Neural progenitor cell (in vitro differentiated cells): ENCODE measurements around the gene LIPC. TPM values are rescaled to one million over a fixed set of nuclear protein-coding genes. Genes with fewer than 3 reads are reported as not detected.

Experiments
- DNase-seq: peaks from one replicate; pipeline ENCODE4 v3.0.0-alpha.2; 2016; ENCODE audit warnings: low spot score
- H2AFZ ChIP-seq: fragments of 200-600 bp; sonication (generic); replicated peaks from 2 replicates; pipeline ENCODE4 v1.6.1; 2016; ENCODE audit warnings: antibody characterized with exemption
- H3F3A ChIP-seq: fragments of 200-600 bp; sonication (generic); 2 replicates; pipeline ENCODE4 v1.6.1; 2016; ENCODE audit warnings: antibody characterized with exemption, low read depth
- H3K27ac ChIP-seq: fragments of 200-600 bp; sonication (generic); 2 replicates; pipeline ENCODE4 v1.5.1; 2016; ENCODE audit warnings: mild to moderate bottlenecking
- H3K27me3 ChIP-seq: fragments of 200-600 bp; sonication (generic); 2 replicates; pipeline ENCODE4 v1.6.1; 2016; ENCODE audit warnings: mild to moderate bottlenecking, moderate library complexity
- H3K36me3 ChIP-seq: fragments of 200-600 bp; sonication (generic); 2 replicates; pipeline ENCODE4 v1.5.1; 2016
- H3K4me1 ChIP-seq: fragments of 200-600 bp; sonication (generic); 2 replicates; pipeline ENCODE4 v1.6.1; 2016; ENCODE audit warnings: mixed run types
- H3K4me2 ChIP-seq: fragments of 200-600 bp; sonication (generic); 2 replicates; pipeline ENCODE4 v1.6.1; 2016
- H3K4me3 ChIP-seq: fragments of 200-600 bp; sonication (generic); 2 replicates; pipeline ENCODE4 v1.5.1; 2016
- H3K79me2 ChIP-seq: fragments of 200-600 bp; sonication (generic); 2 replicates; pipeline ENCODE4 v1.6.1; 2016; ENCODE audit warnings: low read depth
- H3K9ac ChIP-seq: fragments of 200-600 bp; sonication (generic); 2 replicates; pipeline ENCODE4 v1.6.1; 2016
- H3K9me3 ChIP-seq: fragments of 200-600 bp; sonication (generic); 2 replicates; pipeline ENCODE4 v1.5.1; 2016; ENCODE audit warnings: low read depth
- H4K20me1 ChIP-seq: fragments of 200-600 bp; sonication (generic); 2 replicates; pipeline ENCODE4 v1.6.1; 2016; ENCODE audit warnings: low read depth
- H3K27ac Mint-ChIP-seq: 3 replicates; pipeline ENCODE4 v1.8.0; 2021; ENCODE audit warnings: mixed read lengths
- H3K27me3 Mint-ChIP-seq: 2 replicates; pipeline ENCODE4 v1.8.0; 2022; ENCODE audit warnings: low read depth, mild to moderate bottlenecking, inconsistent platforms, moderate library complexity, mixed read lengths; ENCODE audit not compliant: insufficient read depth
- H3K36me3 Mint-ChIP-seq: 3 replicates; pipeline ENCODE4 v1.8.0; 2021; ENCODE audit warnings: mixed read lengths
- H3K4me1 Mint-ChIP-seq: 3 replicates; pipeline ENCODE4 v1.8.0; 2021; ENCODE audit warnings: mixed read lengths
- H3K4me3 Mint-ChIP-seq: 3 replicates; pipeline ENCODE4 v1.8.0; 2021; ENCODE audit warnings: mild to moderate bottlenecking, moderate library complexity, mixed read lengths
- H3K9me3 Mint-ChIP-seq: 3 replicates; pipeline ENCODE4 v1.8.0; 2020; ENCODE audit warnings: mixed read lengths
- EZH2 ChIP-seq: fragments of 200-600 bp; sonication (generic); IDR thresholded peaks from 2 replicates; pipeline ENCODE4 v1.6.1; 2017; ENCODE audit warnings: antibody characterized with exemption, mild to moderate bottlenecking, moderate library complexity
- EZH2phosphoT487 ChIP-seq: fragments of 200-600 bp; sonication (generic); IDR thresholded peaks from 2 replicates; pipeline ENCODE4 v1.6.1; 2017; ENCODE audit warnings: antibody characterized with exemption
- total RNA-seq: library from RNA; depleted of rRNA; stranded (reverse); fragments of >200 nt; gene quantifications from 2 replicates; pipeline ENCODE4 v1.2.3, GENCODE V29; 2015; ENCODE audit warnings: low replicate concordance
- TF ChIP-seq, protein P1 (sequence below): fragments of 200-600 bp; sonication (generic); IDR thresholded peaks from 2 replicates; pipeline ENCODE4 v1.5.1; 2017; ENCODE audit warnings: antibody characterized with exemption, mild to moderate bottlenecking

LIPC gene
- total RNA-seq, 1 donor from 2014 or later = not detected

DNA sequence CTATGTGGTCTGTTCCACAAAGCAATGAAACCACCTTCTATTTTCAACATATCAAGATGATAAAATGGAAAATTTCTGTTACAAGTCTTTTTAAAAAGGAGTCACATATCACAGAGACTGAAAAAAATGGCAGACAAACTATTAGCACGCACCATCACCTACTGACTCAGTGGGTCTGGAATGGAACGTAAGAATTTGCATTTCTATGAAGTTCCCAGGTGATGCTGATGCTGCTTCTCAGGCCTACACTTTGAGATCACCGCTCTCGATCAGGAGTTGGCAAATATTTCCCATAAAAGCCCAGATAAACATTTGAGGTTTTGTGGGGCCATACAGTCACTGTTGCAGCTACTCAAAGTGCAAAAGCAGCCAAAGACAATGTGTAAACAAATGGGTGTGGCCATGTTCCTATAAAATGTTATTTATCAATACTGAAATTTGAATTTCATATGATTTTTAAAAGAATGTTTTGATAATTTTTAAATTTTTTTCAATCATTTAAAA is 174.8 kb downstream of the LIPC start:
- no peak overlapping the region for H3K27ac ChIP-seq
- TF ChIP-seq EZH2phosphoT487 (no peak), EZH2 (no peak)
- TF ChIP-seq, protein P1, sequence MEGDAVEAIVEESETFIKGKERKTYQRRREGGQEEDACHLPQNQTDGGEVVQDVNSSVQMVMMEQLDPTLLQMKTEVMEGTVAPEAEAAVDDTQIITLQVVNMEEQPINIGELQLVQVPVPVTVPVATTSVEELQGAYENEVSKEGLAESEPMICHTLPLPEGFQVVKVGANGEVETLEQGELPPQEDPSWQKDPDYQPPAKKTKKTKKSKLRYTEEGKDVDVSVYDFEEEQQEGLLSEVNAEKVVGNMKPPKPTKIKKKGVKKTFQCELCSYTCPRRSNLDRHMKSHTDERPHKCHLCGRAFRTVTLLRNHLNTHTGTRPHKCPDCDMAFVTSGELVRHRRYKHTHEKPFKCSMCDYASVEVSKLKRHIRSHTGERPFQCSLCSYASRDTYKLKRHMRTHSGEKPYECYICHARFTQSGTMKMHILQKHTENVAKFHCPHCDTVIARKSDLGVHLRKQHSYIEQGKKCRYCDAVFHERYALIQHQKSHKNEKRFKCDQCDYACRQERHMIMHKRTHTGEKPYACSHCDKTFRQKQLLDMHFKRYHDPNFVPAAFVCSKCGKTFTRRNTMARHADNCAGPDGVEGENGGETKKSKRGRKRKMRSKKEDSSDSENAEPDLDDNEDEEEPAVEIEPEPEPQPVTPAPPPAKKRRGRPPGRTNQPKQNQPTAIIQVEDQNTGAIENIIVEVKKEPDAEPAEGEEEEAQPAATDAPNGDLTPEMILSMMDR = no peak
- Mint-ChIP-seq H3K4me1 (no peaks in the 10 kb centered on the region), H3K9me3 (no peaks in the 10 kb centered on the region), H3K4me3 (no peak overlapping the region), H3K27ac (no peak overlapping the region), H3K27me3 (no peaks in the 10 kb centered on the region), H3K36me3 (peaks cover 38% of the 10 kb centered on the region)
- no peaks in the 10 kb centered on the region for H3K4me1 ChIP-seq
- H3K27me3 ChIP-seq = no peaks in the 10 kb centered on the region
- DNase-seq = no peak
- no peak overlapping the region for H3K4me3 ChIP-seq
- no peaks in the 10 kb centered on the region for H4K20me1 ChIP-seq
- no peak overlapping the region for H3K4me2 ChIP-seq
- no peaks in the 10 kb centered on the region for H3K79me2 ChIP-seq
- H3K9me3 ChIP-seq = no peaks in the 10 kb centered on the region
- no peak overlapping the region for H2AFZ ChIP-seq
- peaks cover 15% of the 10 kb centered on the region for H3K36me3 ChIP-seq
- H3K9ac ChIP-seq = no peak overlapping the region
- no peaks in the 10 kb centered on the region for H3F3A ChIP-seq

DNA sequence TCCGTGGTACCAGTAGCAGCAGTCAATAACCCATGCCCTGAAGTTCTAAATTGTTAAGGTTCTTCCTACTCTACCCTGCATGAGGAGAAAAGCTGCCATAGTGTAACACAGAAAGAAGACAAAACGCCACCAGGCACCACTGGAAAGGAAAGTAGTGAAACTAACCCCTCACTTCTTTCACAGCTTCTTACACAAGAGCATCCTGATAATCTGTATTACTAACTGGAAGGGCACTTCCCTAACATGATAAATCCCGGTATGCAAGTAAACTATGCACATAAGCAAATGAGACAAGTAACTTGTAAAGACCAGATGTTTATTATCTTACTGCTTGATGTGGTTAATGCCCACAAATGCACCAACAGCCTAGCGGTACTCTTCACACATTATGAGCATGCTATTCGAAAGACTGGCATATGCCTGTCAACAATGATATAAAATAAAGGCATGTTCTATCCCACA is 176.4 kb downstream of the LIPC start:
- no peak overlapping the region for H3K4me3 ChIP-seq
- no peaks in the 10 kb centered on the region for H4K20me1 ChIP-seq
- H3K4me3 Mint-ChIP-seq = no peak overlapping the region
- H2AFZ ChIP-seq = no peak overlapping the region
- H3K27ac ChIP-seq = no peak overlapping the region
- no peaks in the 10 kb centered on the region for H3K9me3 Mint-ChIP-seq
- H3F3A ChIP-seq = no peaks in the 10 kb centered on the region
- H3K27ac Mint-ChIP-seq = no peak overlapping the region
- H3K36me3 ChIP-seq = peaks cover 15% of the 10 kb centered on the region
- no peaks in the 10 kb centered on the region for H3K4me1 Mint-ChIP-seq
- no peak overlapping the region for H3K4me2 ChIP-seq
- no peaks in the 10 kb centered on the region for H3K79me2 ChIP-seq
- no peaks in the 10 kb centered on the region for H3K27me3 ChIP-seq
- no peaks in the 10 kb centered on the region for H3K27me3 Mint-ChIP-seq
- H3K9ac ChIP-seq = no peak overlapping the region
- no peaks in the 10 kb centered on the region for H3K4me1 ChIP-seq
- H3K36me3 Mint-ChIP-seq = peaks cover 41% of the 10 kb centered on the region
- H3K9me3 ChIP-seq = no peaks in the 10 kb centered on the region
- no peak for TF ChIP-seq EZH2phosphoT487
- TF ChIP-seq, protein P1 = no peak
- no peak for TF ChIP-seq EZH2
- no peak for DNase-seq

DNA sequence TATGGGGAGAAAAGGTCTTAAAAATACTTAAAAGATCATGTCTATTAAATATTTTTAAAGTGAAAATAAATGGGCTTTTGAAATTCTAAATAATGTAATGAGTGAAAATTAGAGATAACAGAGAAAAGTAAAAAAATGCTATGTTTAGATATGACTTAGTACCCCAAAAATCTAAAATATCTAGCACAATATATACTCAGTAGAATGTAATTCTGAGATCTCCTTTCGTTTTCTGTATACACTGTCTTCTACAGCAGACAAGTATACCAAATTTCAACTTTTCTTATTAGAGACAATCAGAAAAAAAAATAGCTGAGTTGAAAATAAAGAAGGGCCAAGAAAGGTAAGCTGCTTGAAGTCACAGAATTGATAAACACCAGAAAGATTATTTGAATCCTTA is 176.9 kb downstream of the LIPC start:
- Mint-ChIP-seq H3K27me3 (no peaks in the 10 kb centered on the region), H3K36me3 (peaks cover 41% of the 10 kb centered on the region)

More for the DNA sequence above, 176.9 kb downstream of the LIPC start:
- H3K27ac ChIP-seq = no peak overlapping the region
- no peak overlapping the region for H2AFZ ChIP-seq
- H3K4me1 ChIP-seq = no peaks in the 10 kb centered on the region
- peaks cover 3% of the 10 kb centered on the region for H3K9me3 Mint-ChIP-seq
- no peak for DNase-seq
- H4K20me1 ChIP-seq = no peaks in the 10 kb centered on the region
- H3K79me2 ChIP-seq = peaks cover 2% of the 10 kb centered on the region
- no peaks in the 10 kb centered on the region for H3K9me3 ChIP-seq
- no peaks in the 10 kb centered on the region for H3K4me1 Mint-ChIP-seq
- peaks cover 15% of the 10 kb centered on the region for H3K36me3 ChIP-seq
- no peaks in the 10 kb centered on the region for H3K27me3 ChIP-seq
- no peak for TF ChIP-seq EZH2phosphoT487
- no peak for TF ChIP-seq EZH2
- TF ChIP-seq, protein P1 = no peak
- H3K9ac ChIP-seq = no peak overlapping the region
- no peak overlapping the region for H3K4me2 ChIP-seq
- no peaks in the 10 kb centered on the region for H3F3A ChIP-seq
- no peak overlapping the region for H3K27ac Mint-ChIP-seq
- no peak overlapping the region for H3K4me3 Mint-ChIP-seq
- H3K4me3 ChIP-seq = no peak overlapping the region
